ENCODE results near the gene BSPRY.
"Not testable (repeated sequence)": the region's sequence is repeated elsewhere in the genome, so short reads cannot be mapped to it uniquely, and the experiment has no call there.

The BSPRY gene

GRCh38 chr9:113393281-113393680 is 43.9 kb downstream of the BSPRY start:
- peak in 36 of 56 donors; percentile 4 to 66 (median 28) for DNase-seq

DNA sequence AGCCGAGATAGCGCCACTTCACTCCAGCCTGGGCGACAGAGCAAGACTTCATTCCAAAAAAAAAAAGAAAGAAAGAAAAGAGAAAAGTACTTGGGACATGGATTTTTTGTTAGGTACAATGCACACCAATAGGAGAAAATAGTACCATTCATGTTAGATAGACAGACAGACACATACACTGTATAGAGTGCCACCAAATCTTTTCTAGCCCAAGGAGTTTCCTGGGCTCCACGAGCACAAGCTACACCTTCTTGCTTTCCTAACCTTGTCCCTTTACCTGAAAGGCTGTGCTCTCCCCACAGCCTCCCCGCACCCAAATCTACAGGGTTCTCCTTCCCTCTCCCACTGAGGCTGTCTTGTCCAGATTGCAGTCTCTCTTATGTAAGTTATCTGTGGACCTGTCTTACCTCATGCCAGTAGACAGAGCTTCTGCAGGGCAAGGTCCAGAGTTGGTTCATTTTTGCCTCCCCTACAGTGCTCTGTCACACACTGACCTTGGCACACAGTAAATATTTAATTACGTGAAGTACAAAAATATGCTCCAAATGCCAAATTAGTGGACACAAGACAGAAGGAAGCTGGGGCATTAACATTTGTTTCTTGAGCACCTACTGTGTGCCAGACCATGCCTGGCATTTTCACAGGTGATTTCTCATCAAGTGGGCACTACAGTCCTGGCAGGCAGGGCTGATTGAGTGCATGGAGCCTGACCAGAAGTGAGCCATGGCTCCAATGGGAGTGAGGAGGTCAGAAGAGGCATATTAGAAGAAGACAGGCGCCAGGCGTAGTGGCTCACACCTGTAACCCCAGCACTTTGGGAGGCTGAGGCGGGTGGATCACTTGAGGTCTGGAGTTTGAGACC is 45.9 kb downstream of the BSPRY start:
- no peak for DNase-seq

GRCh38 chr9:113397203-113397631 is 47.9 kb downstream of the BSPRY start:
- DNase-seq, result no peak

DNA sequence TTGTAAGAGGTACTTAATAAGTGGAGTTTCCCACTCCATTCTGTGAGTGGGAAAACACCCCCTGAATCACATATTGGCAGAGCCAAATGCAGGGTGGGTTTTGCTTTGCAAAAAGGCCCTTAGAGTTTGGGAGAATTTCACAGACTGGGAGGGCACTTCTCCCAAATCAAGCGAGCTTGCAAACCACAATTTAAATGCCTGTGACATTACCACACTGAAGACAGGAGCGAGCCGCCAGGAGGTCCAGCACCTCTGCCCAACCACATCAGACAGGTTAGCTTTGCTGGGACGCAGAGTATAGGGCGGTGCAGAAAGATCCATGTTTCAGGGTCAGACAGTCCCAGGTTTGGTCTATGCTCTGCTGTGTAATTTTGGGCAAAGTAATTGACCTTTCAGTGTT is 49.5 kb downstream of the BSPRY start:
- DNase-seq, result no peak

- no peak for DNase-seq
Observed at GRCh38 chr9:113399646-113400200, 50.4 kb downstream of the BSPRY start.

- DNase-seq, result peak; percentile 49 to 99 (median 98)
Observed at GRCh38 chr9:113401027-113401792, 51.9 kb downstream of the BSPRY start, which contains the start of gene ALAD. TSS of gene ALAD (minus strand) at chr9:113401284. CDS start at chr9:113393559, 7,725 bp downstream.

DNA sequence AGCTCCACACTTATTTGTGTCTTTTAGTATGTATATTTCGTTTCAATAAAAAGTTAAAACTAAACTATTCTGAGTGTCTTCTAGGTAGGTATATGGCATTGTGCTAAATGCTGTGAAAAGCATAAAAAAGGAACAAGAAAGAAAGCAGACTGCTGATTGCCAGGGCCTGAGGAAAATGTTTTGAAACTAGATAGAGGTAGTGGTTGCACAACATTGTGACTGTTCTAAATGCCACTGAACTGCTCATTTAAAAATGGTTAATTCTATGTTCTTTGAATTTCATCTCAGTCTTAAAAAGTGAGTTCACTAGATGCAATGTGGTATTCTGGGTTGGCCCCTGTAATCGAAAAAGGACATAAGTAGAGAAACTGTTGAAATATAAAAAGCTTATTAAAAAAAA is 54.3 kb downstream of the BSPRY start:
- DNase-seq, result no peak

DNA sequence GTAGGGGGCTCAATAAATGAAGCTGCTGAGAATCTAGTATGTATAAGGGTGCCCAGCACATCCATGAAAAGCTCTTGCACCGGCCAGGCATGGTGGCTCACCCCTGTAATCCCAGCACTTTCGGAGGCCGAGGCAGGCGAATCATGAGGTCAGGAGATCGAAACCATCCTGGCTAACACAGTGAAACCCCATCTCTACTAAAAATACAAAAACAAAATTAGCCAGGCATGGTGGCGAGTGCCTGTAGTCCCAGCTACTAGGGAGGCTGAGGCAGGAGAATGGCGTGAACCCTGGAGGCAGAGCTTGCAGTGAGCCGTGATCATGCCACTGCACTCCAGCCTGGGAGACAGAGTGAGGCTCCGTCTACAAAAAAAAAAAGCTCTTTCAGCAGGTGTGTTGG is 57.0 kb downstream of the BSPRY start:
- DNase-seq, result not testable (repeated sequence)

GRCh38 chr9:113406873-113407511 is 57.7 kb downstream of the BSPRY start:
- DNase-seq, result peak in 35 of 56 donors; percentile 3 to 75 (median 18)

DNA sequence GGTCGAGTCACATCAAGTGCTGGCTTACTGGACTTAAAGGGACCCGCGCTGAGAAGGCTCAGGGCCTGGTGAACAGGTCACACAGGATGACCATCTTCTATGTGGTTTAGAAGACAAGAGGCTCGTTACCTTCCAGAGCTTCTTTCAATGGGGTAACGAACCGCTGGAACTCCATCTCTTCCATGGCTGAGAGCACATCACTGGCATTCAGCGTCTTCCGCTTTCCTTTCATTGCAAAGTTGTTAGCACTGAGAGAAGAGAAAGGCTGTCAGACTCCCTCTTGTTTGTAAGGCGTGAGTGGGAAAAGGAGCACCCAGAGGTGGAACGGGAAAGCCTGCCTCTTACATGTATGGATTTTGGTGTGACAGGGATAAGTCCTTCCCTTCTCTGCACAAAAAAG is 60.1 kb downstream of the BSPRY start:
- no peak for DNase-seq

- peak in 1 of 56 donors; percentile 65 for DNase-seq
Observed at GRCh38 chr9:113409883-113410206, 60.5 kb downstream of the BSPRY start.

GRCh38 chr9:113410207-113410864 is 61.0 kb downstream of the BSPRY start, which contains the start of the genes C9orf43 and POLE3:
TSS of gene C9orf43 (plus strand) at chr9:113410747. CDS start at chr9:113413494, 2,747 bp downstream.
TSS of gene POLE3 (minus strand) at chr9:113410675. CDS start at chr9:113410293, 382 bp downstream.
- DNase-seq, result peak; percentile 60 to 99 (median 94)

GRCh38 chr9:113416149-113416721 is 66.9 kb downstream of the BSPRY start:
- peak in 1 of 56 donors; percentile 13 for DNase-seq

DNA sequence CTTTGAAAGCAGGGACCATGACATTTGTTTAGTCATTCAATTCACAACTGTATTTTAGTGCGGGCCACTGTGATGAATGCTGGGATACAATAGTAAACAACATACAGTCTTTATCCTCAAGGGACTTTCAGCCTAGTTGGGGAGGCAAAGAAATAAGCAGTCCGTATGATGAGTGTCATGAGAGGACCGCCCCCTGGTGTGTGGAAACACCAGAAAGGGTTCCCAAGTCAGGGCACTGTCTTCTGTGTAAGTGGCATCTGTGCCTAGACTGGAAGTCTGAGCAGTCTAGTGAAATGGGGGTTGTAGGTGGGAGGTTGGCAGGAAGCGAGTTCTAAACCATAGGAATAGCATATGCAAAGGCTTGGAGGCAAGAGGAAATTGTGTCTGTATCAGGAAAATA is 68.0 kb downstream of the BSPRY start:
- no peak for DNase-seq

Measured in amygdala (tissue), 56 donors.